OCI-M2 (cell line): Measurements from ENCODE around the gene GPATCH8.
A peak's percentile ranks its signal among the peaks of the same experiment; 100 is the strongest.
"Not testable (repeated sequence)": the region's sequence is repeated elsewhere in the genome, so short reads cannot be mapped to it uniquely, and the experiment has no call there.

Source experiments
- DNase-seq: peaks from one replicate; lab custom pipeline; 2025; ENCODE audit not compliant: unreplicated experiment; lab: John Stamatoyannopoulos, UW

Gene GPATCH8

DNA sequence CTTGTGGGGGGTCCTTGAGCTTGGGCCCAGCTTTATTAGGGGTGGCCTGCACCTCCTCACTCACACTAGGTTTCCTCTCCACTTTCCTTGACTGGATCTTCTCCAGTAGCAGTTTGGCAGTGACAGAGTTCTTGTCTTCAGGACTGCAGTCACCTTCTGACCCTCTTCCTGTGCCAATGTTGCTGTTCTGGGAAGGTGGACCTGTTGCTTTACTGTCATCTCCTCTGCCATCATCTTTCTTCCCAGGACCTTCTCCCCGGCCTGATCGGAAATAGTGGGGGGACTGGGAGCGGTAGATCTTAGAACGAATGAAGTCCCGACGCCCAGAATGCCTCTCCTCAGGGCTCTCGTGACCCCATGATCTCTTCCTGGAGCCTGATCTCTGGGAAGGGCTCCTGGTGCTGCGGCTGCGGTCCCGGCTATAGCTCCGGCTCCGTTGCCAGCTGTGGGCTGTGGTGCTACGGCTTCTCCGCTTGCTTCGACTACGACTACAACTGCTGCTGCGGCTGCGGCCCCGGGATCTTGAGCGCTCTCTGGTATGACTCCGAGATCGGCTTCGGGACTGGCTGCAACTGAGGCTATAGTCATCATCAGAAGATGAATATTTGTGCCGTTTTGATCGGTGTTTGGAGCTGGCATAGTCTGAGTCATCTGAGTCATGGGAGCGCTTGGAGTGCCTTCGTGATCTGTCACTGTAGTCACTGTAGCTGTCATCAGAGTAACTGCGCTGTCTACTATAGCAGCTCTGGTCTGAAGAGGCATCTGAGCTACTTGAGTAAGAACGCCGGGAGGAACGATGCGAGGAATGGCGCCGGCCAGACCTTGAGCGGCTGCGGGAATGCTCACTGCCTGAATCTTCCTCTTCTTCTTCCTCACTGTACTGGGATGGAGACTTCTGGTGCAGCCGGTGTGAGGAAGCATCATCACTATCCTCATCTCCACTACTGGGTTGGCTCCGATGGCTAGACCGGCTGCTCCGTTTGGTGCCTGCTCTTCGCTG, 104.2 kb downstream of the GPATCH8 start:
- no peak for DNase-seq

GRCh38 chr17:44397479-44398440, 105.4 kb downstream of the GPATCH8 start:
- no peak for DNase-seq

GRCh38 chr17:44396946-44397345, 106.3 kb downstream of the GPATCH8 start:
- DNase-seq = no peak

DNA sequence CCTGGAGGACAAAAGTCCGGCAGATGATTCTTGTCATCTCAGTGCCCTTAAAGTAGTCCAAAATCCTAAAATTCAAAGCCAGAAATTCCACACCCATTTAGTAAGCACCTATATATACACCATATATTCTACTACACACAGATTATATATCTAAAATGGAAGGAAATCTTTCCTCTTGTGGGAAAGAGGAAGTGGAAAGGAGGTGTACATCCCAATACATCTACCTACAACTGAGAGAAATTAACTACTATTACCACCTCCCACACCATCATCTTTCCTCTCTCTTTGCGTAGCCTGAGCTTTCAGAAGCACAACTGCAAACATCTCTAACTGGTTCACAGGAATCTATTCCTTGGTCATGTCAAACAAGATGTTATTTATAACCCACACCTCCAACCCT, 108.4 kb downstream of the GPATCH8 start:
- no peak for DNase-seq

GRCh38 chr17:44394112-44394511, 109.1 kb downstream of the GPATCH8 start:
- not testable (repeated sequence) for DNase-seq

DNA sequence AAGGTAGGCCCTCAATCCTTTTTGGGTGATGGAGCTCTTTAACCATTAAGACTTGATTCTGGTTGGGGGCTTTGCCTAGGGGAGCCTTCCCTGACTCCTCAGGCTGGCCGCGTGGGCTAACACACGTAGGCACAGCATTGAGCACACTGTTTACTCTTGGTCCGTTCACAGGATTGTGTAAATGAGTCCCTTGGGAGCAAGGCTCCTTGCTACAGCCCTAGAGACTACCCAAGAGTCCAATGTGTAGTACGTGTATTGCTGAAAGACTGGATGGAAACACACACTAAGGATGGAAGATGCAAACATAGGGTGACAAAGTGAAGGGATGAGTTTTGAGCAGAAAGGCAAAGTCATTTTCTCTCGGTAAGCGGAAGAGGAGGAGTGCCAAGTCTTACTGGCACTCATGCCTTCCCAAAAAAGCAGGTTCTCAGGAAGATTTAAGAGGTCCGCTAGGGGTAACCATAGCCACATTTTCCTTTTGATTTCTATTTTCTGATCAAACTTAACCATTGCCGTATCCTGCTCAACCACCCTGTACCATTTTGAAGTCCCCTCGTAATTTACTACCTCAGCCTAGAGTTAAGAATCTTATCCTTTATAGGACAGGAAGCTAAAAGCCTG, 112.8 kb downstream of the GPATCH8 start:
- no peak for DNase-seq

DNA sequence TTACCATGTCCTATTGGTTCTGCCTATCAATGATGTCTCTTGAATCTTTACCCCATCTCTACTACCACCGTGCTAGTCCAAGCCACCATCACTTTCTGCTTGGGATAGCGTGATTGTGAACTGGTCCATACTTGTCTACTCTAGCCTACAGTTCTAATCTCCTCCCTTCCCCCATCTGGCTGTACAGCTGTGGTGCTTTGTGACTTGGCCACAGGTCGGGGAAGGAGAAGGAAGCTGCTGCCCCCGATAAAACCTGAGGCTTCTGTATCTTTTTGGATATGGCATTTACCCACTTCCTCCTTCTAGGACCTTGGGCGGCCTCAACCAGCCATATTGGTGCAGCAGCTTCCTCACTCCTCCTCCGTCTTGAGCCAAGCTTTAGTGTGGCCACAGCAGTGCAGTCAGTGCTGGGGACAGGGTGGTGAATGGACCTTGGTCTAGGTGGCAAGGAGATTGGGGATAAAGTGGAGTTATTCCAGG, 113.4 kb downstream of the GPATCH8 start:
- peak; percentile 85 for DNase-seq

GRCh38 chr17:44389281-44389680, 113.9 kb downstream of the GPATCH8 start, which contains the start of gene ITGA2B:
Gene ITGA2B, minus strand, starts transcription at chr17:44389649. Its CDS starts 176 bp downstream, at chr17:44389473.
- no peak for DNase-seq

DNA sequence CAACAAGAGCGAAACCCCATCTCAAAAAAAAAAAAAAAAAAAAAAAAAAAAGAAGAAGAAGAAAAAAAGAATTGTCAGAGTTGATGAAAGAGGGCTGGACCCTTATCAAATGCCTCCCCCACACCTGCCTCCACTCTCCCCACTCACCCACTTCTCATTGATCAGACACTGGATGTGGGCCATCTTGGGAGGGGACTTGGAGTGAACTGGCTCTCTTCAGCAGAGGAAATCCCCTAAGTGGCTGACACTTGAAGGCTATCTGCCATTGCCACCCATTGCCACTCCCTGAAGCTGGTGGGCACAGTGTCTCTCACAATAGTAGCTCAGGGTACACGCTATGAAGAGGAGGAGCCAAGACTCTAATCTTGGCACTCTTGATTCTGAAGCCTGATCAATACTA, 115.4 kb downstream of the GPATCH8 start:
- DNase-seq = no peak

GRCh38 chr17:44386182-44386525, 117.1 kb downstream of the GPATCH8 start:
- DNase-seq = no peak

GRCh38 chr17:44385287-44386181, 117.7 kb downstream of the GPATCH8 start:
- no peak for DNase-seq

DNA sequence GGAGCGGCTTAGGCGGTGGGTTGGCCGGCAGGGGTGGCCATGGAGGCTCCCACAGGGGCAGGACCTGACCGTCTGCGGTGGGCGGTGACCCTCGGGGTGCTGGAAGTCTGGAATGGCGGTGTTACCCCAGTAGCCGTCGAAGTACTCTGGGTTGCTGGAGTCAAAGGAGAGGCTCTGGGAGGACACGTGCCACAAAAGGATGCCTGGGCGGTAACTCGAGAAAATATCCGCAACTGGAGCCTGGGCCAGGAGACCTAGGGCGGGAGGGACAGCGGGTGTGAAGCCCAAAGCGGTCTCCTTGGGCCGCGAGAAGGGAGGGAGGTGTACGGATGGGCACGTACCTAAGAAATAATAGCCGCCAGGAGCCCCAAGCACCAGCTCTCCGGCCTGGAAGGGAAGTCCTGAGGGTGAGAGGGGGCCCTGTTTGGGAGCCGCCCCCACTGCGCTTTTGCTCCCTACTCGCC, 118.4 kb downstream of the GPATCH8 start:
- DNase-seq = no peak

DNA sequence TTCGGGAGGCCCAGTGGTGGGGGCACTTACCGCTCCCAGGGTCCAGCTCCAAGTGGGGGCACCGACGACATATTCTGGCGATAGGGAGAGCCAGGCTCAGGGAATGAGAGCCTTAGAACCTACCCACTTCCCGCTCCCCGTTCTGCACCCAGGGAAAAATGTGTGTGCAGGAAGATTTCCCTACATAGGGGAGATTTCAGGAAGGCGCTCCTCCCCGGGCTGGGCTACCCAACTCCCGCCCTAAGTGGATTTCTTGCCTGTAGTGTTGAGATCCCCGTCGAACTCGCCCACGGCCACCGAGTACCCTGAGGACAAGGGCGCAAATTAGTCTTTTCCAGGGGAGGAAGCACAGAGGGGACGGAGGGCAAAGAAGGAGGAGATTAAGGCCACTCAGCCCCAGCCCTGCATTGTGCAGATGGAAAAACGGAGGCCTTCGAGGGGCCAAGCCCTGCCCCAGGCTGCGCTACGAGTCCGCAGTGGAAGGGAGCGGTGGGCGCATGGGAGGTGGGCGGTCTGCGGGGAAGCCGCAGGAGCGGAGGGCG, 118.9 kb downstream of the GPATCH8 start:
- no peak for DNase-seq

DNA sequence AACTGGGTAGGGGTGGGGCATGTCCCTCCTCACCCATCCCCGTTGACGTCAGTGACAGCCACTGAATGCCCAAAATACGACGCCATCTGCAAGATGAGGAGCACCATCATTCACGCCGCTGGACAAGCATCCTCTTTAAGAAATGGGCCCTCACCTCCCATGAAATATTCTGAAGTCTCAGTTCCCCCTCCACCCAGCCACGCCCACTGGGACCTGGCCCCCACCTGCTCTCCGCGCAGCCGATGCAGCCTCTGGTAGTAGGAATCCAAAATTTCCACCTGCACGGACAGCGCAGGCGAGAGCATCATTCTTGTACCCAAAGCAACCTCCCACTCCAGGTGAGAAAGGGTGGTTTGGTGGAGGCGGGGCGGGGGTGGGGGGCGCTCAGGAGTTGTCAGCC, 119.3 kb downstream of the GPATCH8 start:
- no peak for DNase-seq

DNA sequence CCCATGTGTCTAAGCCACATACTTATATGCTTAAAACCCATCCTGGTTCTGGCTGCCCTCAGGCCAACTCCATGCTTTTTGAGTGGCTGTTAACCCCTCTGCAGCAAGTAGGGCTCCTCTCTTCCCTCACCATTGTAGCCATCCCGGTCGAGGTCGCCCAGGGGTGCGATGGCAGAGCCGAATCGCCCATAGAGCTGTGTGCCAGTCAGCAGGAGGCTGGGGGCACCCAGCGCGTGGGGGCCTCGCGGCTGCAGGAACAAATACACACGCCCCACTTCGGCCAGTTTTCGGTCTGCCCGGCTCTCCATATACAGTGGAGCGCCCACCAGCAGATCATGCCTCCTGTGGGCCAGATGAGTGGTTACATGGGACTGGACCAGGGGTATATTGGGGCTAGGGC, 119.8 kb downstream of the GPATCH8 start:
- DNase-seq = no peak

DNA sequence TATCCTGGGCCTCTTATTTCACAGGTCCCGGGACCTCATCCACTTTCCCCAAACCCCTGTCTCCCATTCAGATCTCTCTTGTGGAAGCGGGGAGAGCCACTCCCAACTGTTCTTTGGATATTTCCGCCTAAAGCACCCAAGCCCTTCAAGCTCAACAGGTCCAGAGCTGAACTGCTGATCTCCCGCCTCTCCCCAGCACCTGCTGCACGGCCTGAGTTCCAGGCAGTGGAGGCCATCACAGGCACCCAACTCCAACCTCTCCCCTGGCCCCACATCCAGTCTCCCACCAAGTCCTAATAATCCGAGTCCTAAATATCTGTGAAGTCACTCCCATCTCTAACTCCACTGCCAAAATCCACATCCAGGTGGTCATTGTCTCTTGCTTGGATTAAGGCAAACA, 120.3 kb downstream of the GPATCH8 start:
- no peak for DNase-seq

DNA sequence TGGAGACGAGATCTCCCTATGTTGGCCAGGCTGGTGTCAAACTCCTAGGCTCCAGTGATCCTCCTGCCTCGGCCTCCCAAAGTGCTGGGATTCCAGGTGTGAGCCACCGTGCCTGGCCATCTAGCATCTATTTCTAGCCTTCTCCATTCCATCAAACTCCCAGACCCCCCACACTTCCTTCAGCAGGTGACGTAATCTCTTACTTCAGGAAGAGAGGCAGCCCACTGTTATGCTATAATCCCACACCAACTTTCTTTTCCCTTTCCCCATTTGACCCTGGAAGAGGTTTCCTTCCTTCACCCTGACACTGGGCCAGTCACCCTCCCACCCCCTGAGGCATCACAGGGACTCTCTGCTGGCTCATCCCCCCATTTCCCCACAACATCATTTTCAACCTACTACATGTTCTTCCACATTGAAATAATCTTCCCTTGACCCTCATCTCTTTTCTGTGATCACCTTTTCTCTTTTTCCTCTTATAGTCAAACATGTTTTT, 121.3 kb downstream of the GPATCH8 start:
- no peak for DNase-seq

DNA sequence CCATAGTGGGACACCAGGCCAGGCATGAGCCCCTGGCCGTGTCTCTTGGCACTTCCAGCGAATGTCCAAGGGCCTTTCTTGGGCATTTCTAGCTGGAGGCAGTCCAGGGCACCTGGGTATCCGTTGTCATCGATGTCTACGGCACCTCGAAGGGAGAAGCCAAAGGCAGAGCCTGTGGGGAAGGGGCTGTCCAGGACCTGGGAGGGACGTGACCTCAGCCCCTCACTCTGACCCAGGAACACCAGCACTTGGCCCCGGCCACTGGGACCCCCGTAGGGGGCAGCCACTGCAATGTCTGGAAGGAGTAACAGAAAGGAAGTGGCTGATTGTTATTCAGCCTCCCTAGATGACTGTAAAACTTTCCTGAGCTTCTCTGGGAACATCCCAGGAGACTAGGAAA, 122.4 kb downstream of the GPATCH8 start:
- no peak for DNase-seq

GRCh38 chr17:44379887-44380286, 123.3 kb downstream of the GPATCH8 start:
- no peak for DNase-seq
